ENCODE results near the gene SCN3A.
A peak's percentile ranks its signal among the peaks of the same experiment; 100 is the strongest.

Gene SCN3A

GRCh38 chr2:165057931-165058330, 145.9 kb downstream of the SCN3A start:
- DNase-seq, result no peak

GRCh38 chr2:165057308-165057707, 146.5 kb downstream of the SCN3A start:
- no peak for DNase-seq

- no peak for DNase-seq
These were observed 147.3 kb downstream of the SCN3A start for GRCh38 chr2:165056564-165056963.

- DNase-seq, result peak in 5 of 56 donors; percentile 5 to 23 (median 12)
These were observed 148.6 kb downstream of the SCN3A start for GRCh38 chr2:165055082-165055851.

- no peak for DNase-seq
These were observed 149.2 kb downstream of the SCN3A start for GRCh38 chr2:165054652-165055051.

GRCh38 chr2:165044505-165045303, 159.1 kb downstream of the SCN3A start:
- no peak for DNase-seq
